ENCODE results near the gene DNAJC4. TPM values are rescaled to one million over a fixed set of nuclear protein-coding genes. Genes with fewer than 3 reads are reported as not detected.
A peak's percentile ranks its signal among the peaks of the same experiment; 100 is the strongest.

Gene DNAJC4
- polyA plus RNA-seq, 1 donor from 2014 or later = 20.3 TPM

DNA sequence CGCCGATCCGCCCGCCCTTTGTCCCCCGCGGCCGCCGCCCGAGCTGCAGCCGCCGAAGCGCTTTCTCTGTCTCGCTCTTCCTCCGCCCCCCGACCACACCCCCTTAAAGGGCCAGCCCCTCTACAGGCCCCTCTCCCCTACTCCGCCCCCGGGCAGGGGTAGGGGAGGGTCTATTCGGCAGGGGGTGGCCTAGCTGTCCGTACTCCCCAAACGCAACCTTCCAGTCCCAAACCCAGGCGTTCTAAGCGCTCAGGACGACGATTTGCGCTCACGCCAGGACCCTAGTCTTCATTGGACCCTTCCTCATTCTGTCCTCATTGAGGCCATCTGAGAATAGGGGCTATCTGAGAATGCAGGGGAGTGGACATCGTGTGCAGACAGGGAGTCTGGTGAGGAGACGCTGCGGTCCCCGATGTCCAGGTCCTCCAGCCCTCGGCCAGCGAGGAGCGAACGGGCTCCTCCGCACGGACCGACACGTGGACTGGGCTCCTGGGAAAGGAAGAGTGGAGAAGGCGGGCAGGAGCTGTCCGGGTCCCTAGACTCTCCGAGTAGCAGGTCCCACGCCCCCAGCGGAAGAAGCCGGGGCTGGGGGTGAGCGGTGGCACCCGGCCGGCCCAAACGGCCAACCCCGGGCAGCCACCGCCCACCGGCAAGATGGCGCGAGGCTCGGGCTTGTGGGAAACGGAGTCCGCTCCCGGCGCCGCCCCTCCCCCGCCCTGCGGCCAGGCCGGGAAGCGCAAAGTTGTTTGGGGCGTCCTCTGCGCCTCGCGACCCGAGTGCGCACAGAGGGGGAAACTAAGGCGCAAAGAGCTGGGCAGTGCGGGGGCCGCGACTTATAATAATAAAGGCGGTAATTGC is 16.8 kb downstream of the DNAJC4 start, which contains the start of gene PPP1R14B:
TSS of gene PPP1R14B (minus strand) at position 73 of the 858 bp plus-strand sequence. CDS start 270 bp downstream, outside the sequence.
- TF ChIP-seq, protein P1, sequence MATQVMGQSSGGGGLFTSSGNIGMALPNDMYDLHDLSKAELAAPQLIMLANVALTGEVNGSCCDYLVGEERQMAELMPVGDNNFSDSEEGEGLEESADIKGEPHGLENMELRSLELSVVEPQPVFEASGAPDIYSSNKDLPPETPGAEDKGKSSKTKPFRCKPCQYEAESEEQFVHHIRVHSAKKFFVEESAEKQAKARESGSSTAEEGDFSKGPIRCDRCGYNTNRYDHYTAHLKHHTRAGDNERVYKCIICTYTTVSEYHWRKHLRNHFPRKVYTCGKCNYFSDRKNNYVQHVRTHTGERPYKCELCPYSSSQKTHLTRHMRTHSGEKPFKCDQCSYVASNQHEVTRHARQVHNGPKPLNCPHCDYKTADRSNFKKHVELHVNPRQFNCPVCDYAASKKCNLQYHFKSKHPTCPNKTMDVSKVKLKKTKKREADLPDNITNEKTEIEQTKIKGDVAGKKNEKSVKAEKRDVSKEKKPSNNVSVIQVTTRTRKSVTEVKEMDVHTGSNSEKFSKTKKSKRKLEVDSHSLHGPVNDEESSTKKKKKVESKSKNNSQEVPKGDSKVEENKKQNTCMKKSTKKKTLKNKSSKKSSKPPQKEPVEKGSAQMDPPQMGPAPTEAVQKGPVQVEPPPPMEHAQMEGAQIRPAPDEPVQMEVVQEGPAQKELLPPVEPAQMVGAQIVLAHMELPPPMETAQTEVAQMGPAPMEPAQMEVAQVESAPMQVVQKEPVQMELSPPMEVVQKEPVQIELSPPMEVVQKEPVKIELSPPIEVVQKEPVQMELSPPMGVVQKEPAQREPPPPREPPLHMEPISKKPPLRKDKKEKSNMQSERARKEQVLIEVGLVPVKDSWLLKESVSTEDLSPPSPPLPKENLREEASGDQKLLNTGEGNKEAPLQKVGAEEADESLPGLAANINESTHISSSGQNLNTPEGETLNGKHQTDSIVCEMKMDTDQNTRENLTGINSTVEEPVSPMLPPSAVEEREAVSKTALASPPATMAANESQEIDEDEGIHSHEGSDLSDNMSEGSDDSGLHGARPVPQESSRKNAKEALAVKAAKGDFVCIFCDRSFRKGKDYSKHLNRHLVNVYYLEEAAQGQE (IDR thresholded peaks at IDR 0.05; ENCODE audit: borderline replicate concordance) = peak; percentile 19
- TF ChIP-seq, protein P2, sequence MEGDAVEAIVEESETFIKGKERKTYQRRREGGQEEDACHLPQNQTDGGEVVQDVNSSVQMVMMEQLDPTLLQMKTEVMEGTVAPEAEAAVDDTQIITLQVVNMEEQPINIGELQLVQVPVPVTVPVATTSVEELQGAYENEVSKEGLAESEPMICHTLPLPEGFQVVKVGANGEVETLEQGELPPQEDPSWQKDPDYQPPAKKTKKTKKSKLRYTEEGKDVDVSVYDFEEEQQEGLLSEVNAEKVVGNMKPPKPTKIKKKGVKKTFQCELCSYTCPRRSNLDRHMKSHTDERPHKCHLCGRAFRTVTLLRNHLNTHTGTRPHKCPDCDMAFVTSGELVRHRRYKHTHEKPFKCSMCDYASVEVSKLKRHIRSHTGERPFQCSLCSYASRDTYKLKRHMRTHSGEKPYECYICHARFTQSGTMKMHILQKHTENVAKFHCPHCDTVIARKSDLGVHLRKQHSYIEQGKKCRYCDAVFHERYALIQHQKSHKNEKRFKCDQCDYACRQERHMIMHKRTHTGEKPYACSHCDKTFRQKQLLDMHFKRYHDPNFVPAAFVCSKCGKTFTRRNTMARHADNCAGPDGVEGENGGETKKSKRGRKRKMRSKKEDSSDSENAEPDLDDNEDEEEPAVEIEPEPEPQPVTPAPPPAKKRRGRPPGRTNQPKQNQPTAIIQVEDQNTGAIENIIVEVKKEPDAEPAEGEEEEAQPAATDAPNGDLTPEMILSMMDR (IDR thresholded peaks at IDR 0.05; ENCODE audit: poor library complexity, severe bottlenecking) = peak; percentile 51
- TF ChIP-seq POLR2AphosphoS5 (IDR thresholded peaks at IDR 0.05) (peak; percentile 69), SMC3 (conservative IDR thresholded peaks at IDR 0.05; ENCODE audit: poor library complexity) (no peak), TAF1 (IDR thresholded peaks at IDR 0.05; ENCODE audit: low read depth) (peak; percentile 29), MXI1 (conservative IDR thresholded peaks at IDR 0.05; ENCODE audit: poor library complexity, severe bottlenecking) (peak; percentile 94)
- Histone ChIP-seq H3K79me2 (replicated peaks; ENCODE audit: insufficient read depth, low read length) (peaks cover 13% of the 10 kb centered on the region), H3F3A (ENCODE audit: insufficient read depth, low read length, poor library complexity, severe bottlenecking) (no peaks in the 10 kb centered on the region), H3K9me3 (ENCODE audit: low read length) (no peaks in the 10 kb centered on the region), H3K4me2 (ENCODE audit: low read length) (peak within 1 kb of the TSS; percentile 89), H2AFZ (ENCODE audit: low read depth, low read length) (peak within 1 kb of the TSS; percentile 49), H3K9me2 (ENCODE audit: insufficient read depth, low read length) (no peaks in the 10 kb centered on the region), H3K9ac (ENCODE audit: low read length) (peak within 1 kb of the TSS; percentile 85), H3K27ac (ENCODE audit: low read length) (peak within 1 kb of the TSS; percentile 81), H3K27me3 (ENCODE audit: insufficient read depth, low read depth, low read length) (peaks cover 8% of the 10 kb centered on the region), H3K4me3 (ENCODE audit: low read length) (peak within 1 kb of the TSS; percentile 99), H3K36me3 (ENCODE audit: insufficient read depth, low read length) (no peaks in the 10 kb centered on the region), H4K20me1 (ENCODE audit: insufficient read depth) (no peaks in the 10 kb centered on the region)

DNA sequence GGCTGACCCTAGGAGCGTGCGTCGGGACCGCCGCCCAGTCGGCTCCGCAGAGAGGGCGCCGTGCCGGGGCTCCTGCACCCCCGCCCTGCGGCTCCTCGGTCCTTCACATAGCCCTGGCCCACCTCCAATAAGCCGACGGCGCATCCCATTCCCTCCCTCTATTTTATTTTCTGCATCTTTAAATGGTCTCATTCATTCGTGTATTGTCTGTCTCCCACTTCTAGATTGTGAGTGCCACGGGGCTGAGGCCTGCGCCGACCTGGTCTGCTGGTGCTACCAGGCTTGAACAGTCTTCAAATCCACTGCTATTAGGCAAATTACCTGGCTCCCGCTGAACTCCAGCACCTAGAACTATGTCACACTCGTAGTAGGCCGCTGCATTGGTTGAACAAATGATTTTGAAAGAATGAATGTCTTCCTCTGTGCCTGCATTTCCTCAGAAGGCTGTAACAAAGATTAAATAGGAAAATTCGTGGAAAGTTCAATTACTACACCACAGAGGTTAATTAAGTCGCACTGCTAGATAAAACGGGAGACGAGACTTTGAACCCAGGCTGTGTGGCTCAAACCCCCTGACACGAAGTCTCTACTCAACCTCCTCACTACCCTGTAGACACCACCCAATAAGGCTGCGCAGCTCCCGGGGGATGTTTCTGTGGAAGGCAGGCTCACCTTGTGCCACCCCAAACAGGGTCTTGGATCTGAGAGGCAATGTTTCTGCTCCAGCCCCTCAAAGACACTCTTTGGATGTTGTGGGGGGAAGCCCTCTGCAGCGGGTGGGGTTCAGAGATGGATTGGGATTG is 17.6 kb downstream of the DNAJC4 start:
- no peaks in the 10 kb centered on the region for H3K9me3 ChIP-seq (ENCODE audit: low read length)
- H3K36me3 ChIP-seq (ENCODE audit: insufficient read depth, low read length) = no peaks in the 10 kb centered on the region
- no peak overlapping the region for H2AFZ ChIP-seq (ENCODE audit: low read depth, low read length)
- no peaks in the 10 kb centered on the region for H4K20me1 ChIP-seq (ENCODE audit: insufficient read depth)
- H3K9me2 ChIP-seq (ENCODE audit: insufficient read depth, low read length) = no peaks in the 10 kb centered on the region
- H3K4me2 ChIP-seq (ENCODE audit: low read length) = no peak overlapping the region
- no peaks in the 10 kb centered on the region for H3F3A ChIP-seq (ENCODE audit: insufficient read depth, low read length, poor library complexity, severe bottlenecking)
- H3K9ac ChIP-seq (ENCODE audit: low read length) = peak overlapping the region; percentile 85
- H3K27ac ChIP-seq (ENCODE audit: low read length) = no peak overlapping the region
- H3K27me3 ChIP-seq (ENCODE audit: insufficient read depth, low read depth, low read length) = peaks cover 8% of the 10 kb centered on the region
- H3K79me2 ChIP-seq (replicated peaks; ENCODE audit: insufficient read depth, low read length) = peaks cover 13% of the 10 kb centered on the region
- TF ChIP-seq SMC3 (conservative IDR thresholded peaks at IDR 0.05; ENCODE audit: poor library complexity) (no peak), TAF1 (IDR thresholded peaks at IDR 0.05; ENCODE audit: low read depth) (peak; percentile 14), RAD21 (conservative IDR thresholded peaks at IDR 0.05) (no peak), MXI1 (conservative IDR thresholded peaks at IDR 0.05; ENCODE audit: poor library complexity, severe bottlenecking) (no peak), POLR2AphosphoS5 (IDR thresholded peaks at IDR 0.05) (no peak), EP300 (conservative IDR thresholded peaks at IDR 0.05; ENCODE audit: poor library complexity, severe bottlenecking) (no peak), EZH2 (IDR thresholded peaks at IDR 0.05; ENCODE audit: borderline replicate concordance, insufficient read depth, low read length, poor library complexity, severe bottlenecking) (no peak)
- TF ChIP-seq, protein P2 (IDR thresholded peaks at IDR 0.05; ENCODE audit: poor library complexity, severe bottlenecking) = no peak
- peak overlapping the region; percentile 84 for H3K4me3 ChIP-seq (ENCODE audit: low read length)

All from neural cell (in vitro differentiated cells).